Activated CD8-positive, alpha-beta memory T cell treated with anti-CD3 and anti-CD28 coated beads for 36 hours (primary cell): ENCODE data around the gene HS6ST3. TPM values are rescaled to one million over a fixed set of nuclear protein-coding genes. Genes with fewer than 3 reads are reported as not detected.

ENCODE experiments used
- CTCF ChIA-PET: fragments of 350-600 bp; sonication (Branson Sonifier 250); formaldehyde crosslinking; loops from one replicate; lab custom pipeline; 2021; ENCODE audit warnings: antibody characterized with exemption; lab: Charles Lee
- POLR2A ChIA-PET: fragments of 350-600 bp; sonication (Branson Sonifier 250); formaldehyde crosslinking; loops from one replicate; lab custom pipeline; 2021; ENCODE audit warnings: antibody characterized with exemption; lab: Charles Lee
- total RNA-seq, 2 experiments: library from RNA; stranded (reverse); gene quantifications; one replicate each; pipeline ENCODE4 v1.2.3, GENCODE V29; 2021

The HS6ST3 gene
- total RNA-seq, 2 experiments from 2014 or later = not detected

DNA sequence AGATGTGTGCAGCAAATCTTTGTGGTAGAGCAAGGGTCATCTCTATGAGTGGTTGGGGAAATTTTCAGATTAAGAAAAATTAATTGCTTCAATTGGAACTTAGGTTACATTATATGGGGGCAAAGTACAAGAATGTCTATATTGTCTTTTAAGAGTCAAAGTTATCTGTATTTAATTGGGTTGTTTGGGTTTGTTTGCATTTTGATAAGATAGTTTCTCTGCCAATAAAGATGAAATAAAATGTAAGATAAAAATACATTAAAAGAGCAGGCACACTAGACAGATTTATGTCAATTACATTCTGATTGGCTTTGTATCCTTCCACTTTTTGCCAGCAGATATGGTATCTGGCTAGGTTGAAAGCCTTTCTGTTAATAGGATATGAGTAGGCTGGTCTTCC, 587.1 kb downstream of the HS6ST3 start:
- POLR2A ChIA-PET = no interaction called here
- CTCF ChIA-PET = no interaction called here

DNA sequence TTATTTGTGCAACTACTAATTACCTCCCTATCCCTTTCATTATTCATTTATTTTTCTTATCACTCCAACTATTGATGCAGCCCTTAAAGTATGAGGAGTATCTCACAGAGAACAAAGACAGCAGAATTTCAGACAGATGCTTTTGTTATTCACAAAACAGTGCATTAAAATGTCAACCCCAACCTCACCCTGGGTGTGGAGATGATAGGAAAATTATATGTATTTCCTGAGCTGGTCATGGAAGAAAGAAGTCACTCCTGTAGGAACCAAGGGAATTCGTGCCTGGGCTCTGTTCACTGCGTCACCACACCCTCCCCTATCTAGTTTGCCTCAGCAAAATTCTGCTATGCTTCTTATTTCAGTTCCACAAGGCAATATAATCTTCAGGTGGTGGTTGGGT, 588.9 kb downstream of the HS6ST3 start:
- POLR2A ChIA-PET = no interaction called here
- CTCF ChIA-PET = no interaction called here

DNA sequence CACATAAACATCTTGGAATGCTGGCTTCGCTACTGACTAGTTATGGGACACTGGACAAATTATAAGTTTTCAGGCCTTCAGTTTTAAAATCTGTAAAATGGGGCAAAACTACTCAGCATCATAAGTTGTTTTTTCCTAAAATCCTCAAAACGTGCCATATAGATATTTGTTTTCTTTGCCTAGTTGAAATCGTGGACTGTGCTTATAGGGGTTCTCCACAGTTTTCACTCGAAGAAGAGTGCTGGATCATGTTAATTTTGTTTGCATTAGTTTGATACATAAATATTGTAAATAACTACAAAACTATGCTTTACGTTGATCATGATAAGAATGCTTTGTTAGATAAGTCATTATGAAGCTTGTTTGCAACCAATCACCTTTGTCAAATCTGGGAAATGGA, 591.0 kb downstream of the HS6ST3 start:
- ChIA-PET CTCF (no interaction called here), POLR2A (no interaction called here)

DNA sequence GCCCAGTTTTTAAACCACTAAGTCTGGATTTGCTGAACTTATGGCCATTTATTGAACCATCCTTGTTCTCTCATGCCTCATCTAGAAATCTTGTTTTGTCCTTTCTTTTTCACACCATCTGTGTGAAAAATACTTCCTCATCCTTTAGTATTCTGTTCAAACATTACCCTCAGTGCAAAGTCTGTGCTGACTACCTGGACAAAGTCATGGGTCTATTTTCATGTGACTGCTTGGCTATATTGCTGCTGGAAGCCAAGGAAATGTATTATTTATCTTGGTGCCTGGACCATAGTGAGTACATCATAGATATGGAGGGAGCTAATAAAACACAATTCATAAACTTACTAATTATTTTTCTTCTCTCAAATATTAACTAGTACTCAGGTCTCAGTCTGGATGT, 591.9 kb downstream of the HS6ST3 start:
- CTCF ChIA-PET = no interaction called here
- POLR2A ChIA-PET = no interaction called here

- ChIA-PET CTCF (no interaction called here), POLR2A (no interaction called here)
Observed at GRCh38 chr13:96684469-96684868, 594.6 kb downstream of the HS6ST3 start.

GRCh38 chr13:96684907-96685306, 595.0 kb downstream of the HS6ST3 start:
- ChIA-PET POLR2A (no interaction called here), CTCF (no interaction called here)

DNA sequence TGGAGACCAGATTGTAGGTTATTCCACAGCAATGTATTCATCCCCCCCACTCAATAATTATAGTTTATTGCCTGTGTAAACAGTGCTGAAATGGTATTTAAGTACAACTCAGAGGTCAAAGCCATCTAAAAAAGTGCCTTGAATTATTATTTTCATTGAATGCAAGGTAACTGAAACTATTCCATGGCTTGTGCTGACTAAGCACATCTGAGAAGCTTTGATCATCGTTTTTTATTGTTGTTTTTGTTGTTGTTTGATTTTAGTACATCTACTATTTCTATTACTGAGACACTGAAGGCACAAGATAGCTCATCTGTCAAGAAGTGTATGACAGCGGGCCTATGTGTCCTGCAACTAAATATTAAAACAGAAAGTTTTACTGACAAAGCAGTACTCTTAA, 596.4 kb downstream of the HS6ST3 start:
- POLR2A ChIA-PET = no interaction called here
- CTCF ChIA-PET = no interaction called here

DNA sequence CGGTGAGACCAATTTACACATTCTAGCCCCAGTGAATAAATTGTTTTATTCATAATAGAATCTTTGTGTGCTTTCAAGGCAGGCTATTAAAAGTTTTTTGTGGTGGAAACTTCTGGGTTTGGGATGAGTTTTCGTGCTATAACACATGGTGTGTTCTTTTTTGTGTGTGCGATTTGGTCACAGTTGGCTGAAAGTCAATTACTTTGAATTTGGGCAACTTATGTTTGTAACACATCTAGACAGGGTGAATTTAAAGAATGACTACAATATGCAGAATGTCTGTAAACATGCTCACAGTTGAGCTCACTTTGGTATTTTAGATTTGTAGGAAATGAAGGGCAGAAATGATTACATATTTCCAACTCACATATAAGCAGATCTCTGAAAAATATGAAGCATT, 597.3 kb downstream of the HS6ST3 start:
- CTCF ChIA-PET = no interaction called here
- POLR2A ChIA-PET = no interaction called here

DNA sequence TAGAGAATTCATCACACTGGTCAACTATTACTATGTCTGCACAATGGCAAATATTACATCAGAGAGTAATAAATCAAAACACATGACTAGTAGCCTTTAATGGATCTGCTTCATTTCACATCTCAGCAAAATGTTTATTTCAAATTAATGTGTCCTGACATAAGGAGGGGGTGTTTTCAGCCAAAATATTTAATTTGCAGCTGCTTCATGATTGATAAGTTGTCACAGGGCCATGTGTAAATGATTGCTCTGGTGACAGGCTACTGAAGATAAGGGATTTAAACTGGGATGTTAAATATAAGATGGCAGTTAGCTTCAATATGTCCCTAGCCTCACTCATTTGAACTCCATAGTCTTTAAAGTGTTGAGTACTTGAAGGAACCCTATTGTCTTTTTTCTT, 601.1 kb downstream of the HS6ST3 start:
- ChIA-PET CTCF (no interaction called here), POLR2A (no interaction called here)

DNA sequence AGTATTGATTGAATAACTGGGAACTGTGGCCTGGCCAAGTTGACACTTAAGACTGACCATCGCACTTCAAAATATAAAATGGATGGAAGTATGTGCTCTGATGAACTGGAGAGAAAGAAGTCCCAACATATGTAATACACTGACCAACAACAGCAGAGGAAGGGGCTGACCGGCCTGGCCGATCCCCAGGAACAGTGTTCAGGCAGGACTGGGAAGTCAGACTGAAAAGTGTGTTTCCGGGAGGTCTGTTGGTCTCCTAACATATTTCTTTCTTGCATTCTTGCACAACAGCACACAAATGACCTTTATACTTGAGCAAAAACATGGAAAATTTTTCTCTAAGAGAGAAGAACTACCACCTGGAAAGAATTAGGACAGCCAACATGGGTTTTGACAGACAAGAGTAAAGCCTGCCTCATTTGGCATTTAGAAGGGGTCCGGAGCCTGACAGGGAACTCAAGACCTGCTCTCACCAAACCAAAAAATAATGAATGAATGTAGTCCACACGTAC, 606.5 kb downstream of the HS6ST3 start:
- ChIA-PET CTCF (no interaction called here), POLR2A (no interaction called here)

DNA sequence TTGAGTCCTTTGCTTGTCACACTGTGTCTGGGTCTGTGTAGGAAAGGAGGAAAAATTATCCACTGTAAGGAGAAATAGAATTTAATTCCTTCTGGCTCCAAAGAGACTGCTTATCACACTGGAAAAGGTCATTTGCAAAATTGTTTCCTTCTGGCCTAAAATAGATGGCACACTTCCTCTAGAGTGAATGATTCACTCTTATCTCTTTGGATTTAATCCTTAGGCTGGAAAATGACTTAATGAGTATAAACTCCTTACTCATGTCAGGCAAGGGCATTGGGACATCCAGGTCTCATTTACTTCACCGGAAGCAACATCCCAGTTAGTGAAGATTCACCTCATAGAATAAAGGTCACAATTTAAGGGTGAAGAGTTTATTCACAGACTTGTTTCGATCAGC, 610.8 kb downstream of the HS6ST3 start:
- POLR2A ChIA-PET = no interaction called here
- CTCF ChIA-PET = no interaction called here

GRCh38 chr13:96707146-96707545, 617.2 kb downstream of the HS6ST3 start:
- CTCF ChIA-PET = no interaction called here
- POLR2A ChIA-PET = no interaction called here

DNA sequence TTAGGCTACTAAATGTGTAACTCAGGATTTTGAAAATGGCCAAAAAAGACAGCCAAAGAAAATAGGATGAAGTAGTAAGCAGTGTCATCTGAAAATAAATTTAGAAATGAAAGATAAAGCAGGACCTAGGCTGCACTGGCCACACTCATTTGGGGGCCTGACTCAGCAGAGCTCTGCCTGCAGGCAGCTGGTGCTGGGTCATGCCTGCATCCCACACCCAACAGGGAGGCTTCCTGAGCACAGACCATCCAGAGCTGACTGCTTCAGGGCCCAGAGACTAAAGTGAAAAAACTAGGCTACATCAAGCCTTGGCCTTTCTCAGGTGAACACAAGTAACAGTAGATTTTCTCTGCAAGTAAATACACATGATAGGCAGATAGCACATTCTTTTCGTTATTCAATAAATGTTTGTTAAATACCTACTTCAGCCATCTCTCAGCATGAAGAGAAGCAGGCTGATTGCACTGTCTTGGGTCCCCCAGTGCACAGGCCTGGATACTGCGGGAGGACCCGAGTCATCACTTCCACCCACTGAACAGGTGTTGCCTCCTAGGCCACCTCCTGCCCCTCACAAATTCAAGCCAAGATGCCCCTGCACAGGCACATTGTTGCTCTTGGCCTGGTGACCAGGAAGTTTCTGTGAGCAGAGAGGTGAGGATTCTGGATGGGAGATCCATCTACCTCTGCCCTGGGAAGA, 620.4 kb downstream of the HS6ST3 start:
- POLR2A ChIA-PET = no interaction called here
- CTCF ChIA-PET = no interaction called here

DNA sequence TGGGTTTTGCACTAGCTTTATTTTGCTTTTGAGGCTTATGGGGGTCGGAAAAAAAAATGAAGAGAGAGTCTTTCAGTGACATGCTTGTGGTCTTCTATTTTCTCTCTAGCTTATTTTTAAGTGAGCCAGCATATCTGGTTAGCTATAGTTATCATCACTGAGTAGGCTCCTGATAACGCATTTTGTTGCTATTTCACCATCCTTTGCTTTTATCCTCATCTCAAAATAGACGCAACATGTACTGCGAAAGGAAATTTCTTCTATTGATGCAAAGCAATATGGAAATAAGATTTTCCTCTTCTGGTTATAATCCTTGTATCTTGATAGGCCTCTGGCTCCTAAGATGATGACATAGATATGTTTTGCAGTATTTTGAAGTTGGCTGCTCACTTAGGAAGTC, 630.5 kb downstream of the HS6ST3 start:
- ChIA-PET CTCF (no interaction called here), POLR2A (no interaction called here)

GRCh38 chr13:96726651-96727050, 636.7 kb downstream of the HS6ST3 start:
- CTCF ChIA-PET = no interaction called here
- POLR2A ChIA-PET = no interaction called here

- ChIA-PET POLR2A (no interaction called here), CTCF (no interaction called here)
Observed at GRCh38 chr13:96728463-96728862, 638.6 kb downstream of the HS6ST3 start.

GRCh38 chr13:96730676-96731075, 640.8 kb downstream of the HS6ST3 start:
- POLR2A ChIA-PET = no interaction called here

DNA sequence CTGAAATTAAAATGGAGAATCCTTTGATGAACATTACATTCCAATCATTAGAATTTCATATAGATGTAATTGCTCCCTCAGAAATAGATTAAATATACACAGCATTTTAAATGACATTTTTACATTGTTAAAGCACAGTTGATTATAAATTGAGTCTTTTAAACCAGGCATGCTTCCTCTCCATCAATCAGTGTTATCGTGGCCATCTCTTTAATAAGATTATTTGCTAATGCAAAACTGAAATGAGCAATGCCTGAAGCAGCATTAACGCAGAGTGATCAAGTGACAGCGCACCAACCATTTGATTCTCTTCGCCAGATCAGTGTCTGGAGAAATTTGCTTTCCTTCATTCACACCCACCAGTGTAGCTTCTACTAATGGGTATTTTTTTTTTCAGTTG, 644.6 kb downstream of the HS6ST3 start:
- CTCF ChIA-PET = no interaction called here

More at GRCh38 chr13:96730676-96731075, 640.8 kb downstream of the HS6ST3 start:
- CTCF ChIA-PET = no interaction called here

DNA sequence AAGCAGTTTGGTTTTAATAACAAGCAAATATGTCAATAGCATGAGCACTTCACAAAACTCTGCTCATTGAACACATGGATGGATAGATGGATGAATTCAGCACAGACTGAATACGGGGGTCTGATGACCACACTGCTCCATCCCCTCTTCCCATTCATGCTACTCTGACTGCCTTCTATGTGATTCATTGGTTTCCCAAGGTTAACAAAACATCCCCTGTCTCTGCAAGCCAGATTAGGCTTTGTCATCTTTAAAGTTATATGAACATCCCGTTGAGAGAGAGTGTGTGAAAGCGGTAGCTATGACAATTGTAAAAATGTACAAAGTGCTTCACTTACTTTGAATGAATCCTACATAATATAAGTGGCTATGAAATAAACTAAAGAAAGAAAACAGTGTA, 651.9 kb downstream of the HS6ST3 start:
- POLR2A ChIA-PET = no interaction called here
- CTCF ChIA-PET = no interaction called here

More for the DNA sequence above, 644.6 kb downstream of the HS6ST3 start:
- POLR2A ChIA-PET = no interaction called here

- ChIA-PET CTCF (no interaction called here), POLR2A (no interaction called here)
Observed at GRCh38 chr13:96743296-96744089, 653.6 kb downstream of the HS6ST3 start.
